HEK293 (cell line): ENCODE results near the gene SFN.

Experiments
- CTCF ChIA-PET: fragments of 350-600 bp; formaldehyde crosslinking; extraction: SDS; loops from one replicate; lab custom pipeline; 2021; ENCODE audit warnings: antibody characterized with exemption; lab: Yijun Ruan, JAX
- POLR2A ChIA-PET: fragments of 300-600 bp; formaldehyde crosslinking; extraction: SDS; loops from one replicate; lab custom pipeline; 2020; ENCODE audit warnings: antibody characterized with exemption, inconsistent platforms; lab: Yijun Ruan, JAX
- H3K27ac ChIP-seq: fragments of 200-500 bp; sonication (Bioruptor generic); 2 replicates; pipeline ENCODE4 v1.5.1; 2014; ENCODE audit warnings: low read depth, low read length, control low read depth, inconsistent platforms; ENCODE audit errors: extremely low read depth
- H3K36me3 ChIP-seq, 2 experiments: fragments of 200-500 bp in 1 of 2; sonication (Bioruptor generic) in 1 of 2; 1 replicate in 1 of 2; 2 replicates in 1 of 2; pipeline ENCODE4 v1.5.1; 2014 to 2017; ENCODE audit warnings: inconsistent platforms in 2 of 2, low read length in 2 of 2; ENCODE audit not compliant: control insufficient read depth in 2 of 2, insufficient read depth in 1 of 2
- H3K4me1 ChIP-seq: fragments of 200-500 bp; sonication (Bioruptor generic); 2 replicates; pipeline ENCODE4 v1.5.1; 2014; ENCODE audit warnings: mild to moderate bottlenecking, low read length, inconsistent platforms; ENCODE audit not compliant: control insufficient read depth, insufficient read depth
- H3K4me3 ChIP-seq: 2 replicates; pipeline ENCODE4 v1.5.1; 2011; ENCODE audit warnings: low read depth, mild to moderate bottlenecking, control low read depth, low read length, moderate library complexity
- H3K9me3 ChIP-seq: fragments of 200-500 bp; sonication (Bioruptor generic); 2 replicates; pipeline ENCODE4 v1.5.1; 2014; ENCODE audit warnings: low read depth, low read length, inconsistent platforms; ENCODE audit not compliant: control insufficient read depth, insufficient read depth
- FEZF1 ChIP-seq: fragments of 450-650 bp; formaldehyde crosslinking; IDR thresholded peaks from 2 replicates; pipeline ENCODE4 v1.5.1; 2016; ENCODE audit warnings: missing biosample characterization, missing genetic modification characterization
- HOXD13 ChIP-seq: sonication (generic); formaldehyde crosslinking; IDR thresholded peaks from 2 replicates; pipeline ENCODE4 v1.8.0; 2022; ENCODE audit warnings: missing genetic modification reagents, borderline replicate concordance
- IKZF3 ChIP-seq: fragments of 450-650 bp; IDR thresholded peaks from 2 replicates; pipeline ENCODE4 v1.5.0; 2018; ENCODE audit warnings: missing biosample characterization, mild to moderate bottlenecking, missing genetic modification characterization, moderate library complexity
- KLF1 ChIP-seq: fragments of 450-650 bp; formaldehyde crosslinking; IDR thresholded peaks from 2 replicates; pipeline ENCODE4 v1.5.1; 2016; ENCODE audit warnings: missing biosample characterization, missing genetic modification characterization
- KLF10 ChIP-seq: fragments of 450-650 bp; IDR thresholded peaks from 2 replicates; pipeline ENCODE4 v1.5.1; 2018; ENCODE audit warnings: missing biosample characterization, mild to moderate bottlenecking, missing genetic modification characterization
- OSR2 ChIP-seq: fragments of 450-650 bp; formaldehyde crosslinking; IDR thresholded peaks from 2 replicates; pipeline ENCODE4 v1.5.1; 2016; ENCODE audit warnings: missing biosample characterization, missing genetic modification characterization
- OVOL3 ChIP-seq: fragments of 450-650 bp; formaldehyde crosslinking; IDR thresholded peaks from 2 replicates; pipeline ENCODE4 v1.5.1; 2016; ENCODE audit warnings: missing biosample characterization, missing genetic modification characterization
- YY1 ChIP-seq: fragments of 450-650 bp; formaldehyde crosslinking; IDR thresholded peaks from 2 replicates; pipeline ENCODE4 v1.5.1; 2018; ENCODE audit warnings: missing biosample characterization, missing genetic modification characterization
- ZBTB20 ChIP-seq: fragments of 450-650 bp; formaldehyde crosslinking; IDR thresholded peaks from 2 replicates; pipeline ENCODE4 v1.5.1; 2016; ENCODE audit warnings: missing biosample characterization, missing genetic modification characterization
- ZBTB21 ChIP-seq: fragments of 450-650 bp; formaldehyde crosslinking; IDR thresholded peaks from 2 replicates; pipeline ENCODE4 v1.5.1; 2017; ENCODE audit warnings: missing biosample characterization, missing genetic modification characterization
- ZBTB48 ChIP-seq: fragments of 450-650 bp; formaldehyde crosslinking; IDR thresholded peaks from 2 replicates; pipeline ENCODE4 v1.5.1; 2016; ENCODE audit warnings: missing biosample characterization, missing genetic modification characterization
- ZFP41 ChIP-seq: fragments of 450-650 bp; formaldehyde crosslinking; IDR thresholded peaks from 2 replicates; pipeline ENCODE4 v1.5.1; 2016; ENCODE audit warnings: missing biosample characterization, missing genetic modification characterization, borderline replicate concordance
- ZNF10 ChIP-seq: fragments of 450-650 bp; formaldehyde crosslinking; IDR thresholded peaks from 2 replicates; pipeline ENCODE4 v1.5.1; 2017; ENCODE audit warnings: missing biosample characterization, missing genetic modification characterization
- ZNF121 ChIP-seq: fragments of 450-650 bp; formaldehyde crosslinking; IDR thresholded peaks from 2 replicates; pipeline ENCODE4 v1.5.1; 2016; ENCODE audit warnings: missing biosample characterization, missing genetic modification characterization
- ZNF155 ChIP-seq: fragments of 450-650 bp; formaldehyde crosslinking; IDR thresholded peaks from 2 replicates; pipeline ENCODE4 v1.5.1; 2016; ENCODE audit warnings: missing biosample characterization, missing genetic modification characterization
- ZNF174 ChIP-seq: fragments of 450-650 bp; formaldehyde crosslinking; IDR thresholded peaks from 2 replicates; pipeline ENCODE4 v1.5.0; 2017; ENCODE audit warnings: missing biosample characterization, mild to moderate bottlenecking, missing genetic modification characterization
- ZNF184 ChIP-seq: fragments of 450-650 bp; IDR thresholded peaks from 2 replicates; pipeline ENCODE4 v1.5.1; 2018; ENCODE audit warnings: missing biosample characterization, mild to moderate bottlenecking, missing genetic modification characterization
- ZNF239 ChIP-seq: fragments of 450-650 bp; formaldehyde crosslinking; IDR thresholded peaks from 2 replicates; pipeline ENCODE4 v1.5.1; 2016; ENCODE audit warnings: missing biosample characterization, missing genetic modification characterization
- ZNF311 ChIP-seq: fragments of 450-650 bp; formaldehyde crosslinking; IDR thresholded peaks from 2 replicates; pipeline ENCODE4 v1.5.1; 2017; ENCODE audit warnings: missing biosample characterization, missing genetic modification characterization, borderline replicate concordance
- ZNF341 ChIP-seq: fragments of 450-650 bp; formaldehyde crosslinking; IDR thresholded peaks from 2 replicates; pipeline ENCODE4; 2016; ENCODE audit warnings: low read depth, missing biosample characterization, missing genetic modification characterization
- ZNF423 ChIP-seq: fragments of 450-650 bp; formaldehyde crosslinking; IDR thresholded peaks from 2 replicates; pipeline ENCODE4 v1.5.1; 2016; ENCODE audit warnings: missing biosample characterization, missing genetic modification characterization
- ZNF510 ChIP-seq: fragments of 450-650 bp; formaldehyde crosslinking; IDR thresholded peaks from 2 replicates; pipeline ENCODE4 v1.5.1; 2018; ENCODE audit warnings: mild to moderate bottlenecking, missing genetic modification characterization, missing biosample characterization; ENCODE audit not compliant: insufficient replicate concordance
- ZNF664 ChIP-seq: fragments of 450-650 bp; formaldehyde crosslinking; IDR thresholded peaks from 2 replicates; pipeline ENCODE4 v1.5.1; 2016; ENCODE audit warnings: missing biosample characterization, missing genetic modification characterization
- ZNF76 ChIP-seq: fragments of 450-650 bp; formaldehyde crosslinking; IDR thresholded peaks from 2 replicates; pipeline ENCODE4; 2016; ENCODE audit warnings: low read depth, missing biosample characterization, missing genetic modification characterization, borderline replicate concordance
- TF ChIP-seq, protein P1 (sequence below): fragments of 450-650 bp; formaldehyde crosslinking; IDR thresholded peaks from 2 replicates; pipeline ENCODE4 v1.5.1; 2016; ENCODE audit warnings: missing biosample characterization, missing genetic modification characterization
- TF ChIP-seq, protein P2 (sequence below): fragments of 450-650 bp; formaldehyde crosslinking; IDR thresholded peaks from 2 replicates; pipeline ENCODE4 v1.5.1; 2017; ENCODE audit warnings: missing biosample characterization, missing genetic modification characterization
- TF ChIP-seq, protein P3 (sequence below): fragments of 450-650 bp; formaldehyde crosslinking; IDR thresholded peaks from 2 replicates; pipeline ENCODE4 v1.5.1; 2016; ENCODE audit warnings: missing biosample characterization, missing genetic modification characterization, low read depth
- TF ChIP-seq, protein P4 (sequence below): fragments of 450-650 bp; formaldehyde crosslinking; IDR thresholded peaks from 2 replicates; pipeline ENCODE4 v1.5.1; 2017; ENCODE audit warnings: missing biosample characterization, mild to moderate bottlenecking, missing genetic modification characterization, moderate library complexity
- TF ChIP-seq, protein P5 (sequence below): fragments of 450-650 bp; formaldehyde crosslinking; IDR thresholded peaks from 2 replicates; pipeline ENCODE4 v1.5.1; 2017; ENCODE audit warnings: missing biosample characterization, missing genetic modification characterization

Gene SFN

DNA sequence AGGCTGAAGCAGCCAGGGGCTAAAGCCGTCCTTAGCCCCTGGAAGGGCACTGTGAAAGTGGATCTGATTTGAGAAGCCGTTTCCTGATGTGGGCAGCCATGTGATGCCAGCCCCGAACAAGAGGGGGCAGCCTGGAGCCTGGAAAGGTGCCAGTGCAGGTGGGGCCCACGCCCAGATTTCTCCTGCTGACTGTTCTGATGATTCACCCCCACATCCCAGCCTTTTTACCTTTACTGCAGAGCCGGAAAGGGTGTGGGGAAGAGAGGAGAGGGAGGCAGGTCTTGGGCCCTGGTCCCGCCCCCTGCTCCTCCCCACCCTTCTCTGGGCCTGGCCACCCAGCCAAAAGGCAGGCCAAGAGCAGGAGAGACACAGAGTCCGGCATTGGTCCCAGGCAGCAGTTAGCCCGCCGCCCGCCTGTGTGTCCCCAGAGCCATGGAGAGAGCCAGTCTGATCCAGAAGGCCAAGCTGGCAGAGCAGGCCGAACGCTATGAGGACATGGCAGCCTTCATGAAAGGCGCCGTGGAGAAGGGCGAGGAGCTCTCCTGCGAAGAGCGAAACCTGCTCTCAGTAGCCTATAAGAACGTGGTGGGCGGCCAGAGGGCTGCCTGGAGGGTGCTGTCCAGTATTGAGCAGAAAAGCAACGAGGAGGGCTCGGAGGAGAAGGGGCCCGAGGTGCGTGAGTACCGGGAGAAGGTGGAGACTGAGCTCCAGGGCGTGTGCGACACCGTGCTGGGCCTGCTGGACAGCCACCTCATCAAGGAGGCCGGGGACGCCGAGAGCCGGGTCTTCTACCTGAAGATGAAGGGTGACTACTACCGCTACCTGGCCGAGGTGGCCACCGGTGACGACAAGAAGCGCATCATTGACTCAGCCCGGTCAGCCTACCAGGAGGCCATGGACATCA, at the start of gene SFN:
Gene SFN, plus strand, starts transcription at position 369 of the 904 bp plus-strand sequence. Its CDS starts 64 bp downstream, at position 433.
- H3K4me1 ChIP-seq, result 0 out of 2 replicates have a peak, but pooled peaks cover 2% of the 10 kb centered on the region
- ChIA-PET CTCF (interaction anchor here (0.6 to 4.1 kb wide), 6 partner anchors 15 to 263 kb away, joined by 3 to 18 read pairs (median 4); no protein-coding TSS in a partner anchor), POLR2A (interaction anchor here (1.2 to 2.6 kb wide), 2 partner anchors 26 to 37 kb away, joined by 3 to 30 read pairs; partner anchors contain the start of genes GPN2 and ZDHHC18)
- no peaks in the 10 kb centered on the region for H3K36me3 ChIP-seq
- no peak within 1 kb of the TSS; the same call in 1 of the 2 replicates for H3K27ac ChIP-seq
- H3K4me3 ChIP-seq, result peak within 1 kb of the TSS; percentile 59
- H3K9me3 ChIP-seq, result no peaks in the 10 kb centered on the region
- TF ChIP-seq ZBTB48 (tag by site-specific recombination) (no peak), ZNF664 (no peak), ZNF239 (tag by site-specific recombination) (no peak), OVOL3 (tag by site-specific recombination) (no peak), ZNF510 (tag by site-specific recombination) (no peak), ZNF10 (tag by site-specific recombination) (peak; percentile 69), ZNF184 (tag by site-specific recombination) (peak; percentile 46; the same call in 1 of the 2 replicates), IKZF3 (tag by site-specific recombination) (no peak), ZNF76 (tag by site-specific recombination) (no peak), ZNF121 (no peak), ZNF311 (no peak), ZFP41 (tag by site-specific recombination) (no peak), ZNF174 (no peak), OSR2 (tag by site-specific recombination) (no peak), FEZF1 (tag by site-specific recombination) (no peak), ZBTB21 (tag by site-specific recombination) (no peak), KLF1 (tag by site-specific recombination) (peak; percentile 93), YY1 (no peak), ZNF155 (tag by site-specific recombination) (no peak), HOXD13 (CRISPR knock-in tag) (no peak), KLF10 (tag by site-specific recombination) (peak; percentile 81), ZBTB20 (tag by site-specific recombination) (no peak), ZNF341 (peak; percentile 28; the same call in 1 of the 2 replicates), ZNF423 (tag by site-specific recombination) (no peak)
- TF ChIP-seq, protein P1, sequence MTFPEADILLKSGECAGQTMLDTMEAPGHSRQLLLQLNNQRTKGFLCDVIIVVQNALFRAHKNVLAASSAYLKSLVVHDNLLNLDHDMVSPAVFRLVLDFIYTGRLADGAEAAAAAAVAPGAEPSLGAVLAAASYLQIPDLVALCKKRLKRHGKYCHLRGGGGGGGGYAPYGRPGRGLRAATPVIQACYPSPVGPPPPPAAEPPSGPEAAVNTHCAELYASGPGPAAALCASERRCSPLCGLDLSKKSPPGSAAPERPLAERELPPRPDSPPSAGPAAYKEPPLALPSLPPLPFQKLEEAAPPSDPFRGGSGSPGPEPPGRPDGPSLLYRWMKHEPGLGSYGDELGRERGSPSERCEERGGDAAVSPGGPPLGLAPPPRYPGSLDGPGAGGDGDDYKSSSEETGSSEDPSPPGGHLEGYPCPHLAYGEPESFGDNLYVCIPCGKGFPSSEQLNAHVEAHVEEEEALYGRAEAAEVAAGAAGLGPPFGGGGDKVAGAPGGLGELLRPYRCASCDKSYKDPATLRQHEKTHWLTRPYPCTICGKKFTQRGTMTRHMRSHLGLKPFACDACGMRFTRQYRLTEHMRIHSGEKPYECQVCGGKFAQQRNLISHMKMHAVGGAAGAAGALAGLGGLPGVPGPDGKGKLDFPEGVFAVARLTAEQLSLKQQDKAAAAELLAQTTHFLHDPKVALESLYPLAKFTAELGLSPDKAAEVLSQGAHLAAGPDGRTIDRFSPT (tag by site-specific recombination), result peak; percentile 23; the same call in 1 of the 2 replicates
- TF ChIP-seq, protein P2, sequence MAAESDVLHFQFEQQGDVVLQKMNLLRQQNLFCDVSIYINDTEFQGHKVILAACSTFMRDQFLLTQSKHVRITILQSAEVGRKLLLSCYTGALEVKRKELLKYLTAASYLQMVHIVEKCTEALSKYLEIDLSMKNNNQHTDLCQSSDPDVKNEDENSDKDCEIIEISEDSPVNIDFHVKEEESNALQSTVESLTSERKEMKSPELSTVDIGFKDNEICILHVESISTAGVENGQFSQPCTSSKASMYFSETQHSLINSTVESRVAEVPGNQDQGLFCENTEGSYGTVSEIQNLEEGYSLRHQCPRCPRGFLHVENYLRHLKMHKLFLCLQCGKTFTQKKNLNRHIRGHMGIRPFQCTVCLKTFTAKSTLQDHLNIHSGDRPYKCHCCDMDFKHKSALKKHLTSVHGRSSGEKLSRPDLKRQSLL (tag by site-specific recombination), result no peak
- TF ChIP-seq, protein P3, sequence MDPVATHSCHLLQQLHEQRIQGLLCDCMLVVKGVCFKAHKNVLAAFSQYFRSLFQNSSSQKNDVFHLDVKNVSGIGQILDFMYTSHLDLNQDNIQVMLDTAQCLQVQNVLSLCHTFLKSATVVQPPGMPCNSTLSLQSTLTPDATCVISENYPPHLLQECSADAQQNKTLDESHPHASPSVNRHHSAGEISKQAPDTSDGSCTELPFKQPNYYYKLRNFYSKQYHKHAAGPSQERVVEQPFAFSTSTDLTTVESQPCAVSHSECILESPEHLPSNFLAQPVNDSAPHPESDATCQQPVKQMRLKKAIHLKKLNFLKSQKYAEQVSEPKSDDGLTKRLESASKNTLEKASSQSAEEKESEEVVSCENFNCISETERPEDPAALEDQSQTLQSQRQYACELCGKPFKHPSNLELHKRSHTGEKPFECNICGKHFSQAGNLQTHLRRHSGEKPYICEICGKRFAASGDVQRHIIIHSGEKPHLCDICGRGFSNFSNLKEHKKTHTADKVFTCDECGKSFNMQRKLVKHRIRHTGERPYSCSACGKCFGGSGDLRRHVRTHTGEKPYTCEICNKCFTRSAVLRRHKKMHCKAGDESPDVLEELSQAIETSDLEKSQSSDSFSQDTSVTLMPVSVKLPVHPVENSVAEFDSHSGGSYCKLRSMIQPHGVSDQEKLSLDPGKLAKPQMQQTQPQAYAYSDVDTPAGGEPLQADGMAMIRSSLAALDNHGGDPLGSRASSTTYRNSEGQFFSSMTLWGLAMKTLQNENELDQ (tag by site-specific recombination), result no peak
- TF ChIP-seq, protein P4, sequence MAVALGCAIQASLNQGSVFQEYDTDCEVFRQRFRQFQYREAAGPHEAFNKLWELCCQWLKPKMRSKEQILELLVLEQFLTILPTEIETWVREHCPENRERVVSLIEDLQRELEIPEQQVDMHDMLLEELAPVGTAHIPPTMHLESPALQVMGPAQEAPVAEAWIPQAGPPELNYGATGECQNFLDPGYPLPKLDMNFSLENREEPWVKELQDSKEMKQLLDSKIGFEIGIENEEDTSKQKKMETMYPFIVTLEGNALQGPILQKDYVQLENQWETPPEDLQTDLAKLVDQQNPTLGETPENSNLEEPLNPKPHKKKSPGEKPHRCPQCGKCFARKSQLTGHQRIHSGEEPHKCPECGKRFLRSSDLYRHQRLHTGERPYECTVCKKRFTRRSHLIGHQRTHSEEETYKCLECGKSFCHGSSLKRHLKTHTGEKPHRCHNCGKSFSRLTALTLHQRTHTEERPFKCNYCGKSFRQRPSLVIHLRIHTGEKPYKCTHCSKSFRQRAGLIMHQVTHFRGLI (tag by site-specific recombination), result no peak
- TF ChIP-seq, protein P5, sequence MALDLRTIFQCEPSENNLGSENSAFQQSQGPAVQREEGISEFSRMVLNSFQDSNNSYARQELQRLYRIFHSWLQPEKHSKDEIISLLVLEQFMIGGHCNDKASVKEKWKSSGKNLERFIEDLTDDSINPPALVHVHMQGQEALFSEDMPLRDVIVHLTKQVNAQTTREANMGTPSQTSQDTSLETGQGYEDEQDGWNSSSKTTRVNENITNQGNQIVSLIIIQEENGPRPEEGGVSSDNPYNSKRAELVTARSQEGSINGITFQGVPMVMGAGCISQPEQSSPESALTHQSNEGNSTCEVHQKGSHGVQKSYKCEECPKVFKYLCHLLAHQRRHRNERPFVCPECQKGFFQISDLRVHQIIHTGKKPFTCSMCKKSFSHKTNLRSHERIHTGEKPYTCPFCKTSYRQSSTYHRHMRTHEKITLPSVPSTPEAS (tag by site-specific recombination), result no peak
